Measurements from ENCODE around the gene CCNB1IP1.
"Not testable (repeated sequence)": the region's sequence is repeated elsewhere in the genome, so short reads cannot be mapped to it uniquely, and the experiment has no call there.

CCNB1IP1 gene

GRCh38 chr14:20332788-20333493 lies at the start of gene CCNB1IP1:
Gene CCNB1IP1, minus strand, starts transcription at chr14:20333279. Its CDS starts 16,756 bp downstream, at chr14:20316523.
- peak; percentile 89 for DNase-seq (ENCODE audit: low spot score)

GRCh38 chr14:20382526-20382925 lies 49.4 kb upstream of the CCNB1IP1 start:
- DNase-seq (ENCODE audit: low spot score) = no peak

GRCh38 chr14:20381341-20381740 lies 48.3 kb upstream of the CCNB1IP1 start:
- DNase-seq (ENCODE audit: low spot score) = no peak

- DNase-seq (ENCODE audit: low spot score) = no peak
Observed at GRCh38 chr14:20380681-20381080, 47.6 kb upstream of the CCNB1IP1 start.

DNA sequence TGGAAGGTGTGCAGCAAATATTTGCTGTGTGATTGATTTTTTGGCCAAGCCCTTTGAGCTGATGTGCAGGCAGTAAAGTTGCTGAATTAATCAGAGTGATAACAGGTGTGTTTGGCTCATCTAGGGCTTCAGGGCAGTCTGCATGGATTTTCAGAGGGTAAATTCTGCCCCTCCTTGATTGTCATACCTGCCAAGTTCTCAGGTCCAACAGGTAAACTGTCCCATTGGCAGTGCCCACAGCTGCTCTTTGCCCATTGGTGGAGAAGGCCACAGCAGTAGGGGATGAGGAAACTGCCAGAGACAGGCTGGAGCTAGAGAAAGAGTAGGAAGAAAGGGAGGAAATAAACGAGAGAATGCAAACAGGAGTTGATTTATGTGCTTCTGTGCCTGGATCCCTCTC lies 46.7 kb upstream of the CCNB1IP1 start:
- no peak for DNase-seq (ENCODE audit: low spot score)

- DNase-seq (ENCODE audit: low spot score) = no peak
Observed at GRCh38 chr14:20377171-20377570, 44.1 kb upstream of the CCNB1IP1 start.

- DNase-seq (ENCODE audit: low spot score) = no peak
Observed at GRCh38 chr14:20376071-20376588, 43.1 kb upstream of the CCNB1IP1 start.

DNA sequence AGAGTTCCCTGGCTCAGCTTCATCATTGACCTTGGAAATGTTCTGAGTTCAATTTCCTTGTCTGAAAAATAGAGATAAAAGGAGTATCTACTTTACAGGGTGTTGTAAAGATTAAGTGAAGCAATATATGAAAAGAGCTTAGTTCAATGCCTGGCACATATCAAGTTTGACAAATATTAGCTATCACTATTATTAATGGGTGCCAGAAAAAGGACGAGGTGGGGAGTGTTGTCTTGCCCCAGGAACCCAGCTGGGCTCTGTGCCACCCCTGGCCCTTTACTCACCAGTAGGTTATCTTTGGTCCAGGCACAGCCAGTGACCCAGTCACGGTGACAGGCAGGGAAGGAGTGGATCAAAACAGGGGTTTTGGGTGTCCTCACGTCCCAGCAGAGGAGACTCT lies 42.4 kb upstream of the CCNB1IP1 start:
- no peak for DNase-seq (ENCODE audit: low spot score)

GRCh38 chr14:20372796-20373195 lies 39.7 kb upstream of the CCNB1IP1 start:
- DNase-seq (ENCODE audit: low spot score) = no peak

- DNase-seq (ENCODE audit: low spot score) = no peak
Observed at GRCh38 chr14:20365928-20366327, 32.8 kb upstream of the CCNB1IP1 start.

DNA sequence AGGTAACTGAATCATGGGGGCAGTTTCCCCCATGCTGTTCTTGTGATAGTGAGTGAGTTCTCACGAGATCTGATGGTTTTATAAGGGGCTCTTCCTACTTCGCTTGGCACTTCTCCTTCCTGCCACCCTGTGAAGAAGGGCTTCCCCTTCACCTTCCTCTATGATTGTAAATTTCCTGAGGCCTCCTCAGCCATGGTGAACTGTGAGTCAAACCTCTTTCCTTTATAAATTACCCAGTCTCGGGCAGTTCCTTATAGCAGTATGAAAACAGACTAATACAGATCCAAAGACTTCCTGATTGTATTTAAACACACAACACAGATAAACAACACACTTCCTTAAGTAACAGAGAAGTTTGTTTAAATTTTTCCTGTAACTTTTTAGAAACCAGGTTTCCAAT lies 25.4 kb upstream of the CCNB1IP1 start:
- DNase-seq (ENCODE audit: low spot score) = not testable (repeated sequence)

GRCh38 chr14:20356422-20356821 lies 23.3 kb upstream of the CCNB1IP1 start:
- DNase-seq (ENCODE audit: low spot score) = peak; percentile 62

- DNase-seq (ENCODE audit: low spot score) = no peak
Observed at GRCh38 chr14:20350860-20351259, 17.8 kb upstream of the CCNB1IP1 start.

GRCh38 chr14:20350282-20350681 lies 17.2 kb upstream of the CCNB1IP1 start:
- no peak for DNase-seq (ENCODE audit: low spot score)

- no peak for DNase-seq (ENCODE audit: low spot score)
Observed at GRCh38 chr14:20347747-20348146, 14.7 kb upstream of the CCNB1IP1 start.

DNA sequence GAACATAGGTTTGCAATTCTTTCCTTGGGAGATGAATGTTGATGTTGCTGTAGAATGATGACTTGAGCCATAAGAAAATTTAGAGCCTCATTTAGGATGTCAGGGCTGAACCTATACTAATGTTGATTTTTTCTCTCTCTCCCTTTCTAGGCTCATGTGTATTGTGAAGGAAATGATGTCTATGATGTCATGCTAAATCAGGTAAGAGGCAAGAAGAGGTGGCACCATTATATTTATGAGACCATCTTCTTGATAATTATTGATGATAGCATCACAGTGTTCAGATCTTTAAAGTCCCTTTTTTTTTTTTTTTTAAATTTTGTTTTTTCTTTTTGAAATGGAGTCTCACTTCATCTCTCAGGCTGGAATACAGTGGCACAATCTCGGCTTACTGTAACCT lies 13.6 kb upstream of the CCNB1IP1 start:
- no peak for DNase-seq (ENCODE audit: low spot score)

GRCh38 chr14:20345366-20345765 lies 12.3 kb upstream of the CCNB1IP1 start:
- no peak for DNase-seq (ENCODE audit: low spot score)

DNA sequence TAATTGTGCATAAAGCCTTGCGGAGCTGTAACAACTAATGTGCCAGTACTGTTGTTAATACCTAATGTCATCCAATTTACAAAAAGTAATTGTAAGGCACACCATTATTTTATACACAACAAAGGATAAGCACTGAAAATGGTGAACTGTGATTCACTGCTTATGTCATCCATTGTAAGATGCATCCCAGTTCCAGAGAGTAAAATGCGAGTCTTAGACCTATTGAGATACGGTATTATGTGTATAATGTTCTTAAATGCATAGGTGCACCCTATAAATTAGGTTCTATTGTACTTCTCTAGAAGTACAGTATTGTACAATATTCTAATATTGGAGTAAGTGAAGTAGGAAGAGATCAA lies 10.8 kb upstream of the CCNB1IP1 start:
- peak; percentile 40 for DNase-seq (ENCODE audit: low spot score)

GRCh38 chr14:20343092-20343861 lies 10.2 kb upstream of the CCNB1IP1 start, which contains the start of gene PARP2:
Gene PARP2, plus strand, starts transcription at chr14:20343635. Its CDS starts 7 bp downstream, at chr14:20343642.
- DNase-seq (ENCODE audit: low spot score) = peak; percentile 100

DNA sequence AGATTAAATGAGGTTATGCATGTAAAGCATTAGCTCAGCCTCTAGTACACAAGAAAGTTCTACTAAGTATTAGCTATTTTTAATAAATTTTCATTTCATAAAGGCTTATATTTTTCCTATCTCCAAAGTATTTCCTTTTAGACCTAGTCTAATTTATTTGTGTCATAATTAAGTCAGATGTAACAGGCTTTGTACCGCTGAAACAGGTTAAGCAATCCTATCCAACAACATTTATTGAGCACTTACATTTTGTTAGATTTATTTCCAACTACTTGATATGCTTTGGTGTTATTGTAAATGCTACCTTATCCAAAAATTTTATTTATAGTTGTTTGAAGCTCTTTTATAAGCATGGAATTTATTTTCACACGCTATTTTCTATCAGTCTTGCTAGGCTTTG lies 8.6 kb upstream of the CCNB1IP1 start:
- DNase-seq (ENCODE audit: low spot score) = no peak

GRCh38 chr14:20341032-20341431 lies 8.0 kb upstream of the CCNB1IP1 start:
- DNase-seq (ENCODE audit: low spot score) = not testable (repeated sequence)

DNA sequence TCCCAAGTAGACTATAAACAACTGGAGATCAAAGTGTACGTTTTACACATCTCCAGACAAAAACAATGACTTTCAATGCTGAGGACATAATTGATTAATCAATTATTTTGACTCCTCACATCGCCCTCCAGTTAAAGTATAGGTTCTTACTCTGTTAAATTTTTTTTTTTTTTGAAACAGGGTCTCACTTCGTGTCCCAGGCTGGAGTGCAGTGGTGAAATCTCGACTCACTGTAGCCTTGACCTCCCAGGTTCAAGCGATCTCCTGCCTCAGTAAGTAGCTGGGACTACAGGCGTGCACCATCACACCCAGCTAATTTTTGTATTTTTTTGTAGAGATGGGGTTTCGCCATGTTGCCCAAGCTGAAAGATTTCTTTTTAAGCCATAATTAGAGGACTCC lies 938 bp upstream of the CCNB1IP1 start:
- no peak for DNase-seq (ENCODE audit: low spot score)

DNA sequence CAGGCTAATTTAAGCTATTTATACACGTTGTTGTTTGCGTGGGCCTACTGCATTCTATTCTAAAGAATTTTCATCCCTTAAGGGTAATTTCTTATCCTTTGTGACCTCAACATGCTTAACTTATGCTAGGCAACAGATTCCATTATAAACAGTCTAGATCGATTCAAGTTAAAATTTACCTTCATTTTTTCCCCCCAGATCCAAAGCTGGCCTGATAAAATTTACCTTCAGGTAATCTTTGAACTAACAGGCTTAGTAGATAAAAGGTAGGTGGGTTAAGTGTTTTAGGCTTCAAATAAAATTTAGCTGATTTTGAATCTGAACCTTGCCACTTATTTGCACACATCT lies 389 bp upstream of the CCNB1IP1 start:
- DNase-seq (ENCODE audit: low spot score) = no peak

Data from kidney tubule cell (primary cell).